Muscle layer of colon (tissue), 2 donors: Measurements from ENCODE around the gene ENOX2.

Source experiments
- H3K27ac ChIP-seq: one replicate; pipeline ENCODE4 v1.7.0; 2013; ENCODE audit warnings: low read depth, mild to moderate bottlenecking, low read length, moderate library complexity
- H3K27me3 ChIP-seq, 2 donors: one replicate each; pipeline ENCODE4 v1.7.0; 2013; ENCODE audit warnings: low read length in 2 of 2, mild to moderate bottlenecking in 2 of 2; ENCODE audit not compliant: insufficient read depth in 2 of 2, control insufficient read depth in 1 of 2
- H3K36me3 ChIP-seq: one replicate; pipeline ENCODE4 v1.7.0; 2013; ENCODE audit warnings: mild to moderate bottlenecking, low read length; ENCODE audit not compliant: insufficient read depth
- H3K4me1 ChIP-seq: one replicate; pipeline ENCODE4 v1.7.0; 2013; ENCODE audit warnings: mild to moderate bottlenecking, low read length; ENCODE audit not compliant: insufficient read depth
- H3K4me3 ChIP-seq, 2 donors: one replicate each; pipeline ENCODE4 v1.7.0; 2013; ENCODE audit warnings: low read length in 2 of 2, low read depth in 1 of 2, mild to moderate bottlenecking in 1 of 2, moderate library complexity in 1 of 2
- H3K9ac ChIP-seq: one replicate; pipeline ENCODE4 v1.7.0; 2013; ENCODE audit warnings: low read length
- H3K9me3 ChIP-seq: one replicate; pipeline ENCODE4 v1.7.0; 2013; ENCODE audit warnings: mild to moderate bottlenecking, low read length
- donor health status: abdominal sarcoma.
- donor health status: Adenocarcinoma of cecum.

Gene ENOX2

DNA sequence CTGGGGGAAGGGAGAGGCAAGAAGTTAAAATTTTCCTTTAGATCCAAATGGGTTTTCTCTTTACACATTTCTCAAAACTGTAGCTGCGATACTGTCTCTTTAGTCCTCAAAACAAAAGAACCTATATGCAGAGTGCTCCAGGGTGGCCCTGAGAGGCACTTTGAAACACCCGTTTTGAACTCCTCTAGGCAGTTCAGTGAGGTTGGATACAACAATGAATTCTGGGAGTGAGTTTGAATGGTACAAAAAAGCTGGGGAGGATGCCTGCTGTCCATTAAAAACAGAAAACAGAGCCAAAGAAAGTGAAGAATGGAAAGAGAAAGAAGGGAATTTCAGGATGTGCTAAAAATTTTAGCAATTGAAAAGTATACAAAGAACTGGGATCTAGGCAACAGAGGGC, 23.1 kb downstream of the ENOX2 start:
- no peaks in the 10 kb centered on the region for H3K4me1 ChIP-seq
- H3K9ac ChIP-seq: no peak overlapping the region
- no peaks in the 10 kb centered on the region for H3K27me3 ChIP-seq
- H3K36me3 ChIP-seq: no peaks in the 10 kb centered on the region
- no peak overlapping the region for H3K27ac ChIP-seq
- no peak overlapping the region for H3K4me3 ChIP-seq
- H3K9me3 ChIP-seq: no peaks in the 10 kb centered on the region

DNA sequence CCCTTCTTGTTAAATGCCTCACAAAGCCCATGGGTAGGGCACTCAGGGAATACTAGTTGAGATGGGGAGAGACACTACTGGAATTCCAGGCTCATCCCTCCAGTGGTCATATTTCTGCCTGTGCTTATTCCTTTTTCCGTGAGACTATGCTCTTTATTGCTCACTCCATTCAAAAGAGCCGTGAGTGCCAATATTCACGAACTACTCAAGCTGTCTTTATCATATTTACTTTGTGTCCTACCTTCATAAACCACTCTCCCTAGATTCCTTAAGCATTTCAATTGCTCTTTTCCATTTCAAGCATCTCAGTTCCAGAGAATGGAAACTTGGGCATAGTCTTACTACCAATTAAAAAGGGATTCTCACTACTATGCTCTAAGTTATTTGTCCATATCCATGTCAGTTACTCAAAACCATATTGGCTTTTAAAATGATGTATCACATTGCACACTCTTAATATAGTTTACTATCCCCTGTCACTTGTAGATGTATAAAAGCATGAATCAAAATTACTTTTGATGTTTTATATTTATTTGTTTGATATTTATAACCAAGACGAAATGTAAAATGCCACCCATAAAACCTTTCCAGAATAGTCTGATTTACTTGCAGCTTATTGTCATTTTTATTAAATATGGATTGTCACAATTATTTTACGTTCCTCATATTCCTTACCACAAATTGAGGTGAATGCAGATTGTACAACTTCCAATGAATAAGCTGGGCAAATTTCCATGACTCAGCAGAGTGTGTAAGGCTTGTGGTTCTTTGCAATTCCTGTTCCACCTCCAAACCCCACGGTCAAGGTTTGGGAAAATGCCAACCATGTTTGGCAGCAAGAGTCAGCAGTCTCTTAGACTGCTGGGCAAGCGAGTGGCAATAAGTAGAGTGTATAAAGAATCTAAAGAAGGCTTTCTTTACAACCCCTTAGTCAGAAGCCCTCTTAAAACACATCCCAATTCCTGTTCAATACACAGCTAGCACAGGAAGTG, 24.4 kb downstream of the ENOX2 start:
- Histone ChIP-seq H3K36me3 (no peaks in the 10 kb centered on the region), H3K27ac (no peak overlapping the region), H3K9ac (no peak overlapping the region), H3K27me3 (no peaks in the 10 kb centered on the region), H3K9me3 (no peaks in the 10 kb centered on the region), H3K4me3 (no peak overlapping the region), H3K4me1 (no peaks in the 10 kb centered on the region)

DNA sequence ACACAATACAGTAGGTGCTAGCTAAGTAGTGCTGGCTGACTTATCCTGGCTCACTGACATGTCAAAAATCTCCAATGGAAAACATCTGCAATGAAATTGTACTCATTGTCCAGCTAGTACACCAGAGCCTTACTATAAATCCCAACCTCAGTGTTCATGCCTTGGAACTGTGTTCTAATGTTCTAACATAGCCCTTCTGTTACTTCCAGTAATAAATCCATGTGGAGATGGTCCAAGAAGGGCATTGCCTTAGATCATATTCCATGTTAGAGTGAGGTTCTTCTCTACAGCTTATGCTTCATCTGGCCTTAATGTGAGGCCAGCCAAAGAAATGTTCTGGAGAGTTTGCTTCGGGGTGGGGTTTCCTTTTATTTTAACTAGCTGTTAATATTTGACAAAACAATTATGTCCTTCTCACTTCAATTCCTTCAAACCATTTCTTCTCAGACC, 25.1 kb downstream of the ENOX2 start:
- H3K9me3 ChIP-seq: no peaks in the 10 kb centered on the region
- H3K4me1 ChIP-seq: no peaks in the 10 kb centered on the region
- no peak overlapping the region for H3K4me3 ChIP-seq
- H3K27ac ChIP-seq: no peak overlapping the region
- no peak overlapping the region for H3K9ac ChIP-seq
- H3K27me3 ChIP-seq: no peaks in the 10 kb centered on the region
- no peaks in the 10 kb centered on the region for H3K36me3 ChIP-seq

DNA sequence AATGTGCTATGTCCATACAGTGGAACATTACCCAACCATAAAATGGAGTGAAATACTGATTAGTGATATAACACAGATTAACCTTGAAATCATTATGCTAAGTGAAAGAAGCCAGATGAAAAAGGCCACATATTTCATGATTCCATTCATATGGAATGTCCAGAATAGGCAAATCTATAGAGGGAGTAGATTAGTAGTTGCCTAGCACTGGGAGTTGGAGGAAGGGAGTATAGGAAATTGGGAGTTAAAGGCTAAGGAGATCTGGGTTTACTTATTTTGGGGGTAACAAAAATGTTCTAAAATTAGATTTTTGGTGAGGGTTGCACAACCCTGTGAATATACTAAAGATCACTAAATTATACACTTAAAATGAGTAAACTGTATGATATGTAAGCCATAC, 26.8 kb downstream of the ENOX2 start:
- no peak overlapping the region for H3K27ac ChIP-seq
- no peak overlapping the region for H3K4me3 ChIP-seq
- no peak overlapping the region for H3K9ac ChIP-seq
- no peaks in the 10 kb centered on the region for H3K36me3 ChIP-seq
- H3K27me3 ChIP-seq: no peaks in the 10 kb centered on the region
- H3K4me1 ChIP-seq: no peaks in the 10 kb centered on the region
- H3K9me3 ChIP-seq: no peaks in the 10 kb centered on the region

DNA sequence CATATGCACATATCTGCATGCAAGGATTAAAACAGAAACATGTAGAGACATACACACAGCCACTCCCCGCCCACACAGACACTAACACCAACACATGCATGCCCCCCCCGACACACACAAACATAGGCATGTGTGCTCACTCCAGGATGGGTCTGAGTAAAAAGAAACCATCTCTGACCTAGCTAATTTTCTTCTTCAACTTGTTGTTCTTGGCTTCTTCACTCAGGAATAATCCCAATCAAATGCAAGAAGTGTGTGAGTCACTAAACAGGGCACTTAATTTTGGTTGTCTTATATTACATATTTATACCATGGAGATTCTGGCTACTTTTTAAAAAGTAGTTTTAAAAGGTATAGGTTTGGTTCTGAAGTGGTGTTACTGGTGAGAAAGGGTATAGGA, 28.3 kb downstream of the ENOX2 start:
- no peaks in the 10 kb centered on the region for H3K4me1 ChIP-seq
- no peaks in the 10 kb centered on the region for H3K27me3 ChIP-seq
- H3K9ac ChIP-seq: no peak overlapping the region

DNA sequence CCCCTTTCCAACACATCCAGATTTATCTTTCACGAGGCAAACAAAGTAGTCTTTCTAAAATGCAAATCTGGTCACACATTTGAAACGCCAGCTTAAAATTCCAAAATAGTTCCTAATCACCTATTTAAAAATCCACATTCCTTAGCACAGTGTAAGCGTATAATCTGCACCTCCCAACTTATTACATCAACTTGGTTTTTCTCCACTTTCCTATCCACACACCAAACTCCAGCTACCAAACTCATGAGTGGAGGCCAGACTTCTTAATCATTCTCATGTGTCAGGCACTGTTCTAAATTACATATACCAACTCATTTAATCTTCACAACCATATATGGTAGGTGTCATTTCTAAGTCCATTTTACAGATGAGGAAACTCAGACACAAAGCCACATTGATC, 33.8 kb downstream of the ENOX2 start:
- H3K36me3 ChIP-seq: no peaks in the 10 kb centered on the region
- no peaks in the 10 kb centered on the region for H3K4me1 ChIP-seq
- no peak overlapping the region for H3K27ac ChIP-seq
- no peaks in the 10 kb centered on the region for H3K9me3 ChIP-seq
- no peak overlapping the region for H3K4me3 ChIP-seq
- H3K27me3 ChIP-seq: no peaks in the 10 kb centered on the region
- no peak overlapping the region for H3K9ac ChIP-seq

More for the DNA sequence above, 28.3 kb downstream of the ENOX2 start:
- Histone ChIP-seq H3K27ac (no peak overlapping the region), H3K36me3 (no peaks in the 10 kb centered on the region), H3K4me3 (no peak overlapping the region), H3K9me3 (no peaks in the 10 kb centered on the region)

DNA sequence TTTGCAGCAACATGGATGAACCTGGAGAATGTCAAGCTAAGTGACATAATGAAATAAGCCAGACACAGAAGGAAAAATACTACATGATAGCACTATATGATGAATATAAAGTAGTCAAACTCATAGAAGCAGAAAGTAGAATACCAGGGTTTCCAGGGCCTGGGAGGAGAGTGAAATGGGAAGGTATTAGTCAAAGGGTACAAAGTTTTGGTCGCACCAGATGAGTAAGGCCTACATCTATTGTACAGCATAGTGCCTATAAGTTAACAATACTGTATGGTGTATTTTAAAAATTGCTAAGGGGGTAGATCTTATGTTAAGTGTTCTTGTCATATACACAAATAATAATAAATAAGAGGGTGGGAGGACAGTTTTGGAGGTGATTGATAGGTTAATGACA, 41.5 kb downstream of the ENOX2 start:
- H3K27ac ChIP-seq: no peak overlapping the region
- H3K27me3 ChIP-seq: no peaks in the 10 kb centered on the region
- no peaks in the 10 kb centered on the region for H3K4me1 ChIP-seq
- no peak overlapping the region for H3K9ac ChIP-seq
- H3K36me3 ChIP-seq: no peaks in the 10 kb centered on the region
- H3K4me3 ChIP-seq: no peak overlapping the region
- H3K9me3 ChIP-seq: no peaks in the 10 kb centered on the region

DNA sequence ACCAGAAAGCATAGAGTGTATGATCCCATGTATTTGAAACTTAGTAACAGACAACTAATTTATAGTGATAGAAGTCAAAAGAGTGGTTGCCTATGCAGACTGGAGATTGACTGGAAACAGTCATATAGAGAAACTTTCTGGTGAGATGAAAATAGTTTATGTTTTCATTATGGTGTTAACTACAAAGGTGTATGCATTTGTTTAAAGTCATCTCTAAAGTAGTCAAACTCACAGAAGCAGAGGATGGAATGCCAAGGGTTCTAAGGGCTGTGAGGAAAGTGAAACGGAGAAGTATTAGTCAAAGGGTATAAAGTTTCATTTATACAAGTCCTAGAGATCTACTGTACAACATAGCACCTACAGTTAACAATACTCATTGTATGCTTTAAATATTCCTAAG, 45.8 kb downstream of the ENOX2 start:
- H3K9ac ChIP-seq: no peak overlapping the region
- no peaks in the 10 kb centered on the region for H3K9me3 ChIP-seq
- H3K4me3 ChIP-seq: no peak overlapping the region
- no peaks in the 10 kb centered on the region for H3K36me3 ChIP-seq
- H3K27me3 ChIP-seq: no peaks in the 10 kb centered on the region
- no peaks in the 10 kb centered on the region for H3K4me1 ChIP-seq
- H3K27ac ChIP-seq: no peak overlapping the region

DNA sequence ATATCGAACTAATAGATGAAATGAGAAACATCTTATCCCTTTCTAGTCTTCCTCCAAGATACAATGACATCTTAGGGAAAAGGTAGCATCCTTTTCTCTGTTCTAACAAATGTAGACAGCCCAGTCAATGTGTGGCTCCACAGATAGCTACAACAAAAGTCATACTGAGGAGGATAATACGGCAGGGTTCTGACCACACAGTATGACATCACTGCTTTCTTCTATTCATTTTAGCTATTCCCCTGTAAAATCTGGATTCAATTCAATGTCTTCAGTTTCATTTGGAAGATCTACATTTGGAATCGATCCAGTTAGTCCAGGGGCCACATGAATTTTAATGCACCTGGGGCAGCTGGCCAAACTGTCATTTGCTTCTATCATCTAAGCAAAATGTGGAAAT, 51.4 kb downstream of the ENOX2 start:
- H3K36me3 ChIP-seq: no peaks in the 10 kb centered on the region
- no peak overlapping the region for H3K4me3 ChIP-seq
- no peak overlapping the region for H3K9ac ChIP-seq
- no peak overlapping the region for H3K27ac ChIP-seq
- no peaks in the 10 kb centered on the region for H3K4me1 ChIP-seq
- H3K27me3 ChIP-seq: no peaks in the 10 kb centered on the region
- no peaks in the 10 kb centered on the region for H3K9me3 ChIP-seq

DNA sequence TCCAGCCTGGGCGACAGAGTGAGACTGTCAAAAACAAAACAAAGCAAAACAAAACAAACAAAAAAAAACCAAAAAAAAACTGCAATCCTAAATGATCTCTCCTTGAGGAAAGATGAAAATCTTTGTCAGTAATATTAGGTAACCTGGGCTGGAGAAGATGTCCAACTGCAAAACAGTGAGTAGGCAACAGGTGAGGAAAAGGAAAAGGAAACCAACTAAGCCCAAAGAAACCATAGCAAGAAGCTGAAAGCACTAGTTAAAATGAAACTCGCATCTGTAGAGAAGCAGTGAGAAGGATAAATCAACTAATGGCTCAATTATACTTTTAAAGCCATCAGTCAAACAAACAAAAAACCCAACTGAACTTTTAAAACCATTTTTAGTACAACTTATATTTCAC, 54.2 kb downstream of the ENOX2 start:
- H3K9ac ChIP-seq: no peak overlapping the region
- H3K9me3 ChIP-seq: no peaks in the 10 kb centered on the region
- no peak overlapping the region for H3K27ac ChIP-seq
- H3K27me3 ChIP-seq: no peaks in the 10 kb centered on the region
- H3K4me3 ChIP-seq: no peak overlapping the region
- H3K36me3 ChIP-seq: no peaks in the 10 kb centered on the region
- H3K4me1 ChIP-seq: no peaks in the 10 kb centered on the region

DNA sequence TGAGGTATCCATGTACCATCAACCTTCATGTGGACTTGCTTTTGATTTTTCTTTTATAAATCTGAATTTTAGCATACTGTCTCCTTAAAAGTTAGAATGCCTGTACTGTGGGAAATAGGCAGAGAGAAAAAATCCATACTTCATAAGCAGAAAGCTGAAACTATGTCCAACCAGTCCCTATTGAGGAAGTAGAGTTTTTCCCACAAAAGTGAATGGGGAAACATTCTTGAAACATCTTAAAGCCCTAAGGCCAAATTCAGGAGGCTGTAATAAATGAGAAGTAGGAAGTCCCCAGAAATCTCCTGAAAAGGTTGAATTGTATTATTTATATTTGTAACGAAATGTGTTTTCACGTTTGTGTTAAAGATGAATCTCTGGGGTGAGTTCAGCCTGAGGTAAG, 56.3 kb downstream of the ENOX2 start:
- H3K36me3 ChIP-seq: no peaks in the 10 kb centered on the region
- H3K4me1 ChIP-seq: no peaks in the 10 kb centered on the region
- H3K27ac ChIP-seq: no peak overlapping the region
- H3K9me3 ChIP-seq: no peaks in the 10 kb centered on the region
- H3K4me3 ChIP-seq: no peak overlapping the region
- H3K9ac ChIP-seq: no peak overlapping the region
- H3K27me3 ChIP-seq: no peaks in the 10 kb centered on the region

DNA sequence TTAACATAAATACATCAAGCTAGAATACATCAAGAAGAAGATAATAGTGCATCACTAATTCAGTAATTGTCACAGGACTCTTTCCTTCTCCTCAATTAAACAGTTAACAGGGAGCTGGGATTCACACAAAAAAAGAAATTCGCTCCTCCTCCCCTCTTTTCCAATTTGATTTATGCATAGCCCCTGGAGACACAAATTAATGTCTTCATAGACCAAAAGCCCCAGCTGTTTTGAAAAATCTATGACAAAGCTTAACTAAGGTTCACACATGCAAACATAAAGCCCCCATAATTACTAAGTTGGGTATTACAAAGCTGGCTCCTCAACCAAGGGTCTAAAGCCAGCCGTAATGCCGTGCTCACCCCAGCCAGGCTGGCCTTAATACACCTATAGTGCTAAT, 61.2 kb downstream of the ENOX2 start:
- no peaks in the 10 kb centered on the region for H3K27me3 ChIP-seq
- H3K4me3 ChIP-seq: no peak overlapping the region
- no peak overlapping the region for H3K9ac ChIP-seq
- H3K4me1 ChIP-seq: no peaks in the 10 kb centered on the region
- H3K36me3 ChIP-seq: no peaks in the 10 kb centered on the region
- no peaks in the 10 kb centered on the region for H3K9me3 ChIP-seq
- H3K27ac ChIP-seq: no peak overlapping the region
